Thymus (tissue), 11 donors: ENCODE results near the gene UBR3. TPM values are rescaled to one million over a fixed set of nuclear protein-coding genes. Genes with fewer than 3 reads are reported as not detected.
"Not testable (repeated sequence)": the region's sequence is repeated elsewhere in the genome, so short reads cannot be mapped to it uniquely, and the experiment has no call there.

Source experiments
- DNase-seq, 9 donors: peaks; one replicate each; pipeline ENCODE4 v3.0.0-alpha.2; 2013; ENCODE audit warnings: low spot score in 9 of 9, low read depth in 6 of 9, missing footprints in 1 of 9
- H3K27ac ChIP-seq, 2 donors: one replicate each; pipeline ENCODE4 v1.5.1; 2013; ENCODE audit warnings: control low read depth in 1 of 2, low read depth in 1 of 2, low read length in 1 of 2, mild to moderate bottlenecking in 1 of 2, moderate library complexity in 1 of 2
- H3K27me3 ChIP-seq, 2 donors: one replicate each; pipeline ENCODE4 v1.5.1; 2013; ENCODE audit warnings: low read length in 1 of 2; ENCODE audit not compliant: control insufficient read depth in 2 of 2, insufficient read depth in 1 of 2
- H3K36me3 ChIP-seq, 2 donors: one replicate each; pipeline ENCODE4 v1.5.1; 2013; ENCODE audit warnings: low read length in 1 of 2, mild to moderate bottlenecking in 1 of 2, moderate library complexity in 1 of 2; ENCODE audit not compliant: control insufficient read depth in 2 of 2, insufficient read depth in 2 of 2
- H3K4me1 ChIP-seq, 2 donors: one replicate each; pipeline ENCODE4 v1.5.1; 2013; ENCODE audit warnings: low read length in 2 of 2; ENCODE audit not compliant: control insufficient read depth in 2 of 2, insufficient read depth in 2 of 2
- H3K4me3 ChIP-seq, 2 donors: one replicate each; pipeline ENCODE4 v1.5.1; 2013; ENCODE audit warnings: low read length in 2 of 2, control low read depth in 1 of 2, mild to moderate bottlenecking in 1 of 2
- H3K9me3 ChIP-seq, 2 donors: one replicate each; pipeline ENCODE4 v1.5.1; 2013; ENCODE audit warnings: low read length in 1 of 2, mild to moderate bottlenecking in 1 of 2; ENCODE audit not compliant: control insufficient read depth in 2 of 2, insufficient read depth in 1 of 2
- WGBS: extraction: QIAGEN DNeasy Blood & Tissue Kit; methylation state at CpG from one replicate; pipeline ENCODE4 v1.1.7; 2013; 5-methylcytosine and 5-hydroxymethylcytosine counted together
- polyA plus RNA-seq: library from polyadenylated mRNA; stranded (reverse); fragments of 200-250 nt; gene quantifications from one replicate; pipeline ENCODE4 v1.2.3, GENCODE V29; 2013
- total RNA-seq: library from RNA; stranded (reverse); fragments of 120-200 nt; gene quantifications from one replicate; pipeline ENCODE4 v1.2.4, GENCODE V29; 2013
- donor health status: healthy.

Gene UBR3
- total and polyA plus RNA-seq, 2 donors = 14.1 to 20.1 TPM

- H3K36me3 ChIP-seq = peaks cover 6 to 8% of the 10 kb centered on the region in 2 donors
These were observed 28.9 kb upstream of the UBR3 start for GRCh38 chr2:169798397-169798717.

GRCh38 chr2:169798718-169799592, 28.3 kb upstream of the UBR3 start, which contains the start of gene SSB:
TSS of gene SSB (plus strand) at chr2:169798871. CDS start at chr2:169800961, 2,090 bp downstream.
- H3K9me3 ChIP-seq = no peaks in the 10 kb centered on the region
- WGBS = under 1% methylated on average over 67 of the region's 67 CpGs
- H3K4me1 ChIP-seq = peaks cover 0 to 5% of the 10 kb centered on the region in 2 donors
- H3K4me3 ChIP-seq = peak within 1 kb of the TSS; percentile 60 to 82
- H3K27me3 ChIP-seq = no peaks in the 10 kb centered on the region
- peak within 1 kb of the TSS; percentile 79 to 85 for H3K27ac ChIP-seq
- H3K36me3 ChIP-seq = peaks cover 6 to 14% of the 10 kb centered on the region in 2 donors
- DNase-seq = peak; percentile 71 to 93 (median 82)

More at GRCh38 chr2:169798397-169798717, 28.9 kb upstream of the UBR3 start:
- H3K9me3 ChIP-seq = no peaks in the 10 kb centered on the region
- H3K4me1 ChIP-seq = peaks cover 0 to 5% of the 10 kb centered on the region in 2 donors
- 17% methylated on average over 4 of the region's 4 CpGs for WGBS
- H3K27me3 ChIP-seq = no peaks in the 10 kb centered on the region
- peak overlapping the region; percentile 60 to 82 for H3K4me3 ChIP-seq
- no peak for DNase-seq
- H3K27ac ChIP-seq = peak overlapping the region; percentile 79 to 85

GRCh38 chr2:169803480-169803879, 23.8 kb upstream of the UBR3 start:
- Histone ChIP-seq H3K4me3 (no peak overlapping the region), H3K9me3 (no peaks in the 10 kb centered on the region)
- WGBS = 97% methylated on average over 9 of the region's 9 CpGs

GRCh38 chr2:169806586-169806985, 20.7 kb upstream of the UBR3 start:
- no peaks in the 10 kb centered on the region for H3K4me1 ChIP-seq
- no peak overlapping the region for H3K4me3 ChIP-seq
- H3K36me3 ChIP-seq = peaks cover 21 to 78% of the 10 kb centered on the region in 2 donors
- DNase-seq = no peak
- no peaks in the 10 kb centered on the region for H3K9me3 ChIP-seq
- no peak overlapping the region for H3K27ac ChIP-seq
- no peaks in the 10 kb centered on the region for H3K27me3 ChIP-seq

More at GRCh38 chr2:169803480-169803879, 23.8 kb upstream of the UBR3 start:
- no peaks in the 10 kb centered on the region for H3K27me3 ChIP-seq
- no peak for DNase-seq
- peaks cover 0 to 5% of the 10 kb centered on the region in 2 donors for H3K4me1 ChIP-seq
- no peak overlapping the region for H3K27ac ChIP-seq
- peaks cover 19 to 53% of the 10 kb centered on the region in 2 donors for H3K36me3 ChIP-seq

- Histone ChIP-seq H3K4me1 (no peaks in the 10 kb centered on the region), H3K27ac (no peak overlapping the region)
These were observed 19.0 kb upstream of the UBR3 start for GRCh38 chr2:169808221-169808620.

GRCh38 chr2:169815849-169816248, 11.4 kb upstream of the UBR3 start:
- Histone ChIP-seq H3K36me3 (peaks cover 27 to 60% of the 10 kb centered on the region in 2 donors), H3K27me3 (no peaks in the 10 kb centered on the region)
- WGBS = 92% methylated on average over 1 of the region's 1 CpG

More at GRCh38 chr2:169808221-169808620, 19.0 kb upstream of the UBR3 start:
- H3K27me3 ChIP-seq = no peaks in the 10 kb centered on the region
- H3K4me3 ChIP-seq = no peak overlapping the region
- no peaks in the 10 kb centered on the region for H3K9me3 ChIP-seq
- no peak for DNase-seq
- peaks cover 23 to 84% of the 10 kb centered on the region in 2 donors for H3K36me3 ChIP-seq
- 97% methylated on average over 4 of the region's 4 CpGs for WGBS

GRCh38 chr2:169816961-169817360, 10.3 kb upstream of the UBR3 start:
- not testable (repeated sequence) for H3K4me1 ChIP-seq, H3K4me3 ChIP-seq, H3K27me3 ChIP-seq, H3K27ac ChIP-seq, H3K9me3 ChIP-seq, DNase-seq
- H3K36me3 ChIP-seq = peaks cover 22 to 53% of the 10 kb centered on the region in 2 donors

More at GRCh38 chr2:169815849-169816248, 11.4 kb upstream of the UBR3 start:
- H3K27ac ChIP-seq = no peak overlapping the region
- DNase-seq = no peak
- no peak overlapping the region for H3K4me3 ChIP-seq
- H3K4me1 ChIP-seq = no peaks in the 10 kb centered on the region
- H3K9me3 ChIP-seq = peaks cover 0 to 3% of the 10 kb centered on the region in 2 donors

GRCh38 chr2:169817369-169817768, 9.9 kb upstream of the UBR3 start:
- H3K36me3 ChIP-seq = peaks cover 19 to 49% of the 10 kb centered on the region in 2 donors

GRCh38 chr2:169818241-169818640, 9.0 kb upstream of the UBR3 start:
- Histone ChIP-seq H3K27ac (no peak overlapping the region), H3K4me3 (no peak overlapping the region), H3K4me1 (peaks cover 0 to 7% of the 10 kb centered on the region in 2 donors), H3K36me3 (peaks cover 16 to 43% of the 10 kb centered on the region in 2 donors), H3K9me3 (peaks cover 0 to 3% of the 10 kb centered on the region in 2 donors), H3K27me3 (no peaks in the 10 kb centered on the region)
- no peak for DNase-seq

More at GRCh38 chr2:169817369-169817768, 9.9 kb upstream of the UBR3 start:
- not testable (repeated sequence) for H3K27ac ChIP-seq, H3K9me3 ChIP-seq, DNase-seq, H3K4me1 ChIP-seq, H3K4me3 ChIP-seq, H3K27me3 ChIP-seq
- 98% methylated on average over 6 of the region's 6 CpGs for WGBS
